SHP77 (cell line): Measurements from ENCODE around the gene PPP1R12A.
"Not testable (repeated sequence)": the region's sequence is repeated elsewhere in the genome, so short reads cannot be mapped to it uniquely, and the experiment has no call there.

Experiments
- DNase-seq, 2 experiments: peaks; one replicate each; lab custom pipeline; 2025; lab: John Stamatoyannopoulos, UW

Gene PPP1R12A

DNA sequence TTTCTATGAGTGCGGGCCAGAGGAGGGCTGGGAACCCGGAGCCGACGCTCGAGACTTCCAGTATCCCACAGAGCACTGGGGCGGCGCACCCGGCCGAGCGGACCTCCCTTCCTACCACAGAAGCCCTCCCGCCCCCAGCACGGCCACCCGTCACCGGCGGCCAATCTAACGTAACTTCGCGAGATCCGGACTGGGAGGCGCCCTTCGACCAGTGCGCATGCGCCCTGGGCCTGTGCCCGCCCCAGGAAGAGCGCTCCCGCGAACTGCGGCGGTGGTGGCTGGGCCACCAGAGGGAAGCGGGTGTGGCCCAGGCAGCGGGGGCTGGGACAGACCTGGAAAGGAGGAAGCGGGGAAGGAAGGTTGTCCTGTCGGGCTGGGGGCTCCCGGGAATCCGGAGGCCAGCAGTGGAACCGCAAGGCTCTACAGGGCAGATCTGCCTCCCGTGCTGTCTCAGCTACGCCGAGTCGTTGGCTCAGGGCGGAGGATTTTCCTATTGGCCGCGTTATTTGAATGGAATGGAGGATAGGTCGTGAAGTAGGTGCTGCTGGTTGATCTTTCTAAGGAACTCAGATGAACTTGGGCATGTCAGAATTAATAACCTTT, at the start of gene PPP1R12A:
PPP1R12A (minus strand) TSS at position 77 of the 603 bp plus-strand sequence. CDS start 166 bp downstream, outside the sequence.
- peak; percentile 94 to 95 for DNase-seq

DNA sequence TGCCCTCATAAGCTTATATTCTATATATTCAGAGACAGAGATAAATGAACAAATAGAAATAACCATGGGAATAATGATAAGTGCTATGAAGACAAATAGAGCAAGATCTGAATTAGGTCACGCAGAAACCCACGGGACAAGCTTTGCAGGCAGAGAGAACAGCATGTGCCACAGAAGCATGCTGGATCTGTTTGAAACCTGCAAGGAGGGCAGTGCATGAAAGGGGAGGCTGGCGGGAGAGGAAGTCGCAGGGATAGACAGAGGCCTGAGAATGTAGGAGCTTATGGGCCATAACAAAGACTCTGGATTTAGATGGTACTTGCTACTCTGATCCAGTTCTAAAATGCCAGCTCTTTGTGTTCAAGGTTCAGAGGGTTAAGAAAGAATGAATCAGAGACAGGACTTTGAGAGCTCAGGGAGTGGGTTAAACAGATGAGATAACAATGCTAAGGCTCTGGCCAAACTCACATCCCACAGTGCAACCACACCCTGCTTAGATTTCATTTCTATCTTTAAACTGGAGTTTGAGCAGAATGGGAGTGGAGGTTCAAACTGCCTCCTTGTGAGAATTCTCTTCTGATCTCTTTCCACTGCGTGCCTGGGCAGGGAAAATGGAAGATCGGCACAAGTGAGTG, 49.2 kb upstream of the PPP1R12A start:
- DNase-seq: peak; percentile 6 to 20

GRCh38 chr12:79983492-79983891, 48.6 kb upstream of the PPP1R12A start:
- DNase-seq: no peak

DNA sequence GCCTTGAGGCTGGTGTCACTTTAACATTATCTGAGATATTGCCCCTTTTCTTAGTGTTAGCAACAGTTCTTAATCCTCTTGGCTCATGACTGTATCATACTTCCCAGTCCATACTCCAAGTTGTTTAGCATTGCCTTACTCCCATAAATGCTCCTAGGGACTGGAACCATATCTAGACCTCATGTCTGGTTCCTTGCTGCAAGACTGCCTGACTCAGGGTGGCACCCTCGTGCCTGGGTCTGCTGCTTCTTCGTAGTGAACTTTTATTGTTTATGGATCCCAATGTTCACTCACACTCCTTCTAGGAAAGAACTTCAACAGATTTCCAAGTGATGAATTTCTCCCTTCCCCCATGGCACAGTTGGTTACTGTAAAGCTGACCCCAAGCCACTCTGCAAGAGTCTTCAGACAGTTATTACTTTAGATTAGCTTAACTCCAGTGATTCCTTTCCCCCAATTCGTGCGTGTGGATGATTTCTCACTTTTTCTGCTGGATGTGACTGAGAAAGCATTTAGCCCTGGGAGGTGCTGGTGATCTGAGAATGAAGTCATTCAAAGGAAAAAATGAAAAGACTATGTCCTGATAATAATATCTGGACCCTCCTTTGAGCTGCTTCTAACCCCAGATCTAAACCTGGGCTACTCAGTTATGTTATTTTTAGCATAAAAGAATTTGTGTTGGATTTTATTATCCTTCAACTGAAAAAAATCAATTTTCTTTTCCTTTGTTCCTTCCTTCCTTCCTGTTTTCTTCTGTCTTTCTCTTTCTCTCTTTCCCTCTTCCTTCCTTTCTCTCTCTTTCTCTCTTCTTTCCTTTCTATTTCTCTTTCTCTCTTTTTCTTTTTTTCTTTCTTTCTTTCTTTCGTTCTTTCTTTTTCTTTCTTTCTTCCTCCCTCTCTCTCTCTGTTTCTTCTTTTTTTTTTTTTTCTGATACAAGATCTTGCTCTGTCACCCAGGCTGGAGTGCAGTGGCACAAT, 47.5 kb upstream of the PPP1R12A start:
- DNase-seq: no peak

- DNase-seq: no peak
Measured at GRCh38 chr12:79978692-79979091, 43.8 kb upstream of the PPP1R12A start.

DNA sequence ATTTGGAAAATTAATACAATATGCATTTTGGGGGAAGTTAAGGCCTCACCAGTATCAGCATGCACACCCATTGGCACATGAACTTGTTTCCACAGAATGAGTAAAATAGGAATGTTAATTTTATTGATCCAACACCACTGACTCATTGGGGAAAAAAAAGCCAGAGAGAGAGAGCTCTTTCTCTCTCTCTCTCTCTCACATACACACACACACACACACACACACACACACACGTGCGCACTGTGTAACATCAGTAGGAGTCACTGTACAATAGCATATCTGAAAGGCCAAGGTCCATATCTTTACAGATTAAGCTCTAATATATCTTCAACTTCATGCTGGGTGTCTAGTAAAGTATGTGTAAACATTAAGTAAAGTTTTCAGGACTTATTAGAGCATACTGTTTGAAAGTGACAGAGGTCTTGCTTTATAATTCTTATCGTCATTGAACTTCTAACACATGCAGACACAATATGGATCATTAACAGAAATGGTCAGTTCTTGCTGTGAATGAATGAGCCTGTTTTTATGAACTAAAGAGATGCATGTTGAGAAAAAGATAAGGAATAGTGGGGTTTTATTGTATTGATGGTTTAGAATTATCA, 43.1 kb upstream of the PPP1R12A start:
- DNase-seq: not testable (repeated sequence)

GRCh38 chr12:79975143-79975542, 40.2 kb upstream of the PPP1R12A start:
- no peak for DNase-seq

- no peak for DNase-seq
Measured at GRCh38 chr12:79973801-79974200, 38.9 kb upstream of the PPP1R12A start.

- no peak for DNase-seq
Measured at GRCh38 chr12:79964100-79964627, 29.3 kb upstream of the PPP1R12A start.

DNA sequence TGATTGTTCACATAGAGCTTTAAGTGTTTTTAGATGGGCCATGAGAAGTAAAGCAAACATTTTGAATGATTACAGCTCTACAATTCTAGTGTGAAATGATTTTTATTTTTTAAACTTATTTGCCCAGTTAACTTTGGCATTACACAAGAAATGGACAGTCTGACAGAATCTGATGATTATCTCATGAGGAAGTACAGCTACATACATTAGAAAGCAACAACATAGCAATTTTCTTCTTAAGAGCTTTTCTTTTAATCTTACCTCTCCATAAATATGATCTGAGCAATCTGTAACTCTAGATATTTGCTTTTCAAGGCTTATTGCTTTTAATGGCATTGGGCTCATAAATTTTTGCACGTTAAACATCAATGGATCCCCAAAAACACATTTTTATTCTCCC, 26.5 kb upstream of the PPP1R12A start:
- DNase-seq: no peak

- DNase-seq: no peak
Measured at GRCh38 chr12:79959484-79959883, 24.6 kb upstream of the PPP1R12A start.

- no peak for DNase-seq
Measured at GRCh38 chr12:79956896-79957295, 22.0 kb upstream of the PPP1R12A start.

DNA sequence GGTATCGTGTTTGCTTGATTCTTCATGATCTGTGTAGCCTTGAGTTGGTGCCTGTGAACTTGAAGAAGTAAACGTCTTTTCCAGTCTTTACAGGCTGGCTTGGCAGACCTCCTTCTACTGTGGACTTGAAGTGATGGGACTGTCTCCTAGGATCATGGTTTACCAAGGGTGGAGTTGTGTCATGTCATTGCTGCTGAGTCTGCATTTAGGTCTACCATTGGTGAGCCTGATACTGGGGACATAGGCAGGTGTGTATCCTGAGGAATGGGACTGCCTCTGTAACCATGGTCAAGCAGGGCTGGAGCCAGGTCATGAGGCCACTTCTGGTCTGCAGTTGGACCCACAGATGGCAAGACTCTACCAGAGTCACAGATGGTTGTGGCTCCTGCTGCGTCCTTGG, 20.7 kb upstream of the PPP1R12A start:
- no peak for DNase-seq

- DNase-seq: no peak
Measured at GRCh38 chr12:79954037-79954610, 19.2 kb upstream of the PPP1R12A start.

DNA sequence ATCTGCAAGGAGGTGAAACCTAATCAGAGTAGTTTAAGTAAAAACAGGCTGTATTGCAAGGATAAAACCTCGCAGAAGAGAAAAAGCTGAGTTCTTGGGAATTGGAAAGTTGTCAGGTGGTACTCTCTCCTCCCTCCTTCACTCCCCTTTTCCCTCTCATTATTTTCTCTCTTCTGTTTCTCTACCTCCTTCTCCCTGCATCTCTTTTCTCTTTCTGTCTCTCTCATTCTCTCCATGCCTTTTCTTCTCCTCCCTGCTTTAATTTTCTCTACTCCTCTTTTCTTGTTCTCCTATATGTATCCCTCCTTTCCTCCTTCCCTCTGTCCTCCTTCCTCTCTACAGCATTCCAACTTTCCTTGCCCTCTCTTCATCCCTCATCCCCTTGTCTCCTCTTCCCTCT, 14.2 kb upstream of the PPP1R12A start:
- no peak for DNase-seq

- DNase-seq: no peak
Measured at GRCh38 chr12:79945433-79945832, 10.5 kb upstream of the PPP1R12A start.

DNA sequence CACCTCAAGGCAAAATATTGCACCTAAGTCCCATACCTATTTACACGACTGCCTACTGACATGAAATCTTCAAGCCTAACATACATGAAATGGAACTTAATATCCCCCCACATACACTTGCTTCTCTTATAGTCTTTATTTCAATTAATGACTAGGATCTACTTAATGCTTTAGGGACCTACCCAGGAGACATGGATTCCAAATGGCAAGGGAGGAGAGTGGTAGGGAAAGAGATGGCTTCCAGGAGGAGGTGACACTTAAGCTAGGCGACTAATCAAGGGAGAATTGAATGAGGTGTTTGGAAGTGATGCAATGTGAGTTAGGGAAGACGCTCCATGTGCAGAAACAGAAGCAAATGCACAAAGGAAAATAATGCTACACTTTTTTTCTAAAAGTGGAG, 9.7 kb upstream of the PPP1R12A start:
- no peak for DNase-seq

DNA sequence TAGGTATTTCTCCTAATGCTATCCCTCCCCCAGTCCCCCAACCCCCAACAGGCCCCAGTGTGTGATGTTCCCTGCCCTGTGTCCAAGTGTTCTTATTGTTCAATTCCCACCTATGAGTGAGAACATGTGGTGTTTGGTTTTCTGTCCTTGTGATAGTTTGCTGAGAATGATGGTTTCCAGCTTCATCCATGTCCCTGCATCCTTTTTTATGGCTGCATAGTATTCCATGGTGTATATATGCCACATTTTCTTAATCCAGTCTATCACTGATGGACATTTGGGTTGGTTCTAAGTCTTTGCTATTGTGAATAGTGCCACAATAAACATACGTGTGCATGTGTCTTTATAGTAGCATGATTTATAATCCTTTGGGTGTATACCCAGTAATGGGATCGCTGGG, 7.9 kb upstream of the PPP1R12A start:
- not testable (repeated sequence) for DNase-seq

DNA sequence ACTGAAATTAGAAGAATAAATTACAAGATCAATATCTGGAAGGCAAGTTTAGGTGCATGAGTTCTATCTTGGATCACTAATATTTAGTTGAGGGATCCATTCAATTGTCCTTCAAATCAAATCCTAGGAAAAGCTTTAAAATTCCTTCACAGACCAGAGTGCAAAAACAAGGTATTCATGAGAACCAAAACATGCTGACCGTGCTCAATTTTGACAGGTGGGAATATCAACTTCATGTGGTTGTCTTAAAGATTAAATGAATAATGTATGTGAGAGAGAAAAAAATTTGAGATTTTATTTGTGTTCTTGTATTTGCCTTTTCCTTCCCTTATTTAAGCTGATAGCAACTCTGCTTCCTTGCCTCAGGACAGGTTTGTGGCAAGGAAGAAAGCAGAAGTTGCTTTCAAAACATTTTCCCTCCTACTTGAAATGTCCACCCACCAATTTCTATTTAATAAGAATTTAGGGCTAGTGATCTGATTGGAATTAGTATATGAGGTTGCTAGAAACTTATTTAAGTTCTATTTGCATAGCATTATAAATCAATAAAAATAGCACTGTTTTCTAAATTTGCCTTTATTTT, 4.9 kb upstream of the PPP1R12A start:
- DNase-seq: no peak

DNA sequence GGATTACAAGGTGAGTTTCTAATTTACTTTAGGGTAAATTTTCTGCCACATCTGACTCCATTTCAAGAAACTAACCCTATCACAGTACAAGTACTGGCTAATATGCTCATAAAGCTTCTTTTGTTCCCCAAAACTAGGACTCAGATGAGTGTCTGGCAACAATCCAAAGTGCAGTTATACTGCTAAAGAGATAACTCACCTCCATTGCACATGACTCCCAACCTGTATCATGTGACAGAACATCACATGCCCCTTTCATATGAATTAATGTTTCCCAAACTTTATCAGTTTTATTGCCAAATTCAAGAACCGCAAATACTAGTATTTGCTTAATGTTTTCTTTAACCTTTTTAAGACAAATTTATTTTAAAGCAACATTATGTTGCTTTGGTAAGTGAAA, 3.9 kb upstream of the PPP1R12A start:
- no peak for DNase-seq

DNA sequence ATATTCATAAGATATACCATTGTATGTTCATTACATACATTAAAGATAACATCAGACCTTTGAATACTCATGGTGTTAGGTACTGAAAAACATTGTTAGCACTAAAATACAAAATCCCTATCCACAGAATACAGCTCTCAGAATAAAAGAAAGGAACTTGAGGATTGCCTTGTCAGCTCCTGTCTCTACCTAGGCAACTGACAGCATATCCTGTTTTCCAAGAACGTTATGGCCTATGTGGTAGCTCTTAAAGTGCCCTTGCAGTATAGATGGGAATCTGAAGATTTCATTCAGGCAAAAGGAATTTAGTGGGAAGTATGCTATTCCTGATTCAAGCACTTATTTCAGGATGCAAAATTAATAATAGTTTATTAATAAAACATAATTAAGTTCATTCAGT, 1.8 kb upstream of the PPP1R12A start:
- no peak for DNase-seq
